HL-60 (cell line): ENCODE measurements around the gene RLN2.

Experiments used
- POLR2AphosphoS5 ChIP-seq: IDR thresholded peaks from 2 replicates; pipeline ENCODE4 v1.6.1; 2012; ENCODE audit warnings: low read depth
- TF ChIP-seq, protein P1 (sequence below): IDR thresholded peaks from one replicate; pipeline ENCODE4 v1.5.1; 2011; ENCODE audit warnings: low read length, control low read depth, inconsistent platforms; ENCODE audit not compliant: insufficient read depth

DNA sequence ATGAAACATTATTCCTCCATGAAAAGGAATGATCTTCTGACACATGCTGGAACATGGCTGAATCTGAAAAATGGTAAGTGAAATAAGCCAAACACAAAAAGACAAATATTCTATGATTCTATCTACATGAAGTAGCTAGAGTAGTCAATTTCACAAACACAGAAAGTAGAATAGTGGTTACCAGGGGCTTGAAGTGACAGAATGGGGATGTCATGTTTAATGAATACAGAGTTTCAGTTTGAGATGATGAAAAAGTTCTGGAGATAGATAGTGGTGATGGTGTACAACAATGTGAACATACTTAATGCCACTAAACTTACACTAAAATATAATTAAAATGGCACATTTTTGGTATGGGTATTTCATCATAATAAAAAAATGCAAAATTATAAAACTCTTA, 18.3 kb downstream of the RLN2 start:
- TF ChIP-seq, protein P1, sequence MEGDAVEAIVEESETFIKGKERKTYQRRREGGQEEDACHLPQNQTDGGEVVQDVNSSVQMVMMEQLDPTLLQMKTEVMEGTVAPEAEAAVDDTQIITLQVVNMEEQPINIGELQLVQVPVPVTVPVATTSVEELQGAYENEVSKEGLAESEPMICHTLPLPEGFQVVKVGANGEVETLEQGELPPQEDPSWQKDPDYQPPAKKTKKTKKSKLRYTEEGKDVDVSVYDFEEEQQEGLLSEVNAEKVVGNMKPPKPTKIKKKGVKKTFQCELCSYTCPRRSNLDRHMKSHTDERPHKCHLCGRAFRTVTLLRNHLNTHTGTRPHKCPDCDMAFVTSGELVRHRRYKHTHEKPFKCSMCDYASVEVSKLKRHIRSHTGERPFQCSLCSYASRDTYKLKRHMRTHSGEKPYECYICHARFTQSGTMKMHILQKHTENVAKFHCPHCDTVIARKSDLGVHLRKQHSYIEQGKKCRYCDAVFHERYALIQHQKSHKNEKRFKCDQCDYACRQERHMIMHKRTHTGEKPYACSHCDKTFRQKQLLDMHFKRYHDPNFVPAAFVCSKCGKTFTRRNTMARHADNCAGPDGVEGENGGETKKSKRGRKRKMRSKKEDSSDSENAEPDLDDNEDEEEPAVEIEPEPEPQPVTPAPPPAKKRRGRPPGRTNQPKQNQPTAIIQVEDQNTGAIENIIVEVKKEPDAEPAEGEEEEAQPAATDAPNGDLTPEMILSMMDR: no peak
- no peak for TF ChIP-seq POLR2AphosphoS5
